KOPT-K1 (cell line): Measurements from ENCODE around the gene CXCR6.
A peak's percentile ranks its signal among the peaks of the same experiment; 100 is the strongest.

Experiments used
- H3K27ac ChIP-seq: fragments of 200-600 bp; sonication (generic); 2 replicates; pipeline ENCODE4 v1.5.1; 2016; ENCODE audit warnings: antibody characterized with exemption, mild to moderate bottlenecking, low read depth, low read length; ENCODE audit not compliant: poor library complexity, severe bottlenecking
- H3K36me3 ChIP-seq: fragments of 200-600 bp; sonication (generic); 2 replicates; pipeline ENCODE4 v1.5.1; 2017; ENCODE audit warnings: antibody characterized with exemption, mild to moderate bottlenecking, low read length, moderate library complexity; ENCODE audit not compliant: insufficient read depth
- H3K9me3 ChIP-seq: fragments of 200-600 bp; sonication (generic); 2 replicates; pipeline ENCODE4 v1.5.1; 2017; ENCODE audit warnings: antibody characterized with exemption, low read length, mild to moderate bottlenecking; ENCODE audit not compliant: insufficient read depth, poor library complexity, severe bottlenecking

The CXCR6 gene

DNA sequence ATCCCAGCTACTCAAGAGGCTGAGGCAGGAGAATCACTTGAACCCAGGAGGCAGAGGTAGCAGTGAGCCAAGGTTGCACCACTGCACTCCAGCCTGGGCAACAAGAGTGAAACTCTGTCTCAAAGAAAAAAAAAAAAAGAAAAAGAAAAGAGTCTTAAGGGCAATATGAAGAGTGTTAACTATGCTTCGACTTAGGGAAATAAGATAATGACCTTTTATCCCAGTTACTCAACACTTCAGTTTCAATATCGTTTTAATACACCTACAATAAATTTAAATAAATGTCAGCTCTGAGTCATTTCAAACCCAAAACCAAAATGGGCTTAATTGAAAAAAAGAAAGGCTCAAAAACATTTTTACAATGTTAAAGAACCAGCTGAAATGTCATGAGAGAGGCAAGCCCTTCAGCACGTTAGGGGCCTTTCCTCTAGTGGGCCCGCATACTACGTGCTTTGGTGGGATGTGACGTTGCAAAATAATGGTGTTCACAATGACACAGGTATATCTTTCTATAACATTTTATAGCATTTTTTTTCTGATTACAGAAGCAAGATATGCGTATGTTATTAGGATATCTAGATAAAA is 37.1 kb downstream of the CXCR6 start:
- H3K36me3 ChIP-seq, result peaks cover 72% of the 10 kb centered on the region
- no peaks in the 10 kb centered on the region for H3K9me3 ChIP-seq
- H3K27ac ChIP-seq, result peak overlapping the region; percentile 93

DNA sequence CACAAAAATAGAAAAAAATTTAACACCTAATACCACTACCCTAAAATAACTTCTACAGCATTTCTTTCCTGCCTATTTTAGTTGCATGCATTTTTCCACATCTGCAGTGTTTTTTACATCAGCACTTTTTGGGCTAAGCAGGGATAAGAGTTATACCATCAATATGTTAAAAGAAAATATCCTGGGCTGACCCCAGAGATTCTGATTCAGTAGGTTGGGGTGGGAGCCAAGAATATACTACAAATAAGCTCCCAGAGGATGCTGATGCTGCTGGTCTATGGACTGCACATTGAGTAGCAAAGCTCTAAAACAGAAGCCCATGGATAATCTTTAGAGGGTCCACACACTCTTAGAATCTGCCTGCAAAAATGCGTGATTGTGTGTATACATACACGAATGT is 37.6 kb downstream of the CXCR6 start:
- H3K9me3 ChIP-seq, result no peaks in the 10 kb centered on the region
- H3K27ac ChIP-seq, result peak overlapping the region; percentile 93
- peaks cover 67% of the 10 kb centered on the region for H3K36me3 ChIP-seq

DNA sequence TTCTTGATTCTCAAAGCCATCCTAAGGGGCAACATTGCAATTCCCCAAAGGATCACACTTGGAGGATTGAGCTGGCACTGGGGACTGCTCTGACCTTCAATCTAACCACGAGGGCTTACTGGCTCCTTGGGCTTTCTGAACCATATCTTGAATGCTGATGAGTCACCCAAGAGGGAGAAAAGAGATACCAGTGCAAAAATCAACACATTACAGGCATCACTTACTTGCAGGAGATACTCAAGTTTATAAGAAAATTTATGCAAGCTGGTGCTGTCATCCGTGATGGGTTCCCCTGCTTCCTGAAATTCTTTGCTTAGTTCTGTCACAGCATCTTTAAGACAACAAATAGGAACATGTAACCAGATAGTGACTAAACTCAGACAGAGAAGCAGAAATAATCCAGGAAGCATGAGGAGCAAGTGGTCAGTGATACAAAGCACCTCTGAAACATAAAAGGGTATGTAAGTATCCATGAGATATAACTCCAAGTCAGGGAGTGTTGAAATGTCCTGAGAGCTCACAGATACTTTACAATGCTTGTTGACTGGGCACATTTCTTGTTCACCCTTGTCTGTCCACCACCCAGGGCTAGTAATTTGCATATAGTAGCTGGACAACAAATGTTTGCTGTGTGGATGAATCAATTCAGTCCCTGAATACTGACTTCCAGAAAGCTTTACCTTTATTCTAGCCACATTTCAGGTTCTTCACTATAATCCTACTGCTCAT is 38.2 kb downstream of the CXCR6 start:
- Histone ChIP-seq H3K9me3 (no peaks in the 10 kb centered on the region), H3K36me3 (peaks cover 65% of the 10 kb centered on the region), H3K27ac (peak overlapping the region; percentile 93)

DNA sequence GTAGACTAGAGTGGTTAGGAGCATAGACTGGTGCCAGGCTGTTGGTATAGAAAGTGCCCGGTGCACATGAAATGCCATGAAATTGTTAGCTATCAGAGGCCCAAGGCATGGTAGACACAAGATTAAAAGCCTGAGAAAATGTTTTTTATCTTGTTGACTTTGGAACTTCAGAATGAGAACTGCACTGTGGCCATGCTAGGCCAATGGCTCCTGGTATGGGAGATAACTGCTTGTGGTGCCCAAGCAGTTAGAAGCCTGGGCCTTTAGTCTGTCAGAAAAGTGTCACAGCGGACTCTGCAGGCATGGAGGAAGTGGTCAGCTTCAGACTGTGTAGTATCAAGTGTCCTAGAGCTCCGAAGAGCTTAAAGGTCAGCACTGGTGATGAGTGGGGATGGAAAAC is 40.5 kb downstream of the CXCR6 start:
- H3K36me3 ChIP-seq, result peaks cover 73% of the 10 kb centered on the region
- H3K27ac ChIP-seq, result peak overlapping the region; percentile 7
- no peaks in the 10 kb centered on the region for H3K9me3 ChIP-seq

DNA sequence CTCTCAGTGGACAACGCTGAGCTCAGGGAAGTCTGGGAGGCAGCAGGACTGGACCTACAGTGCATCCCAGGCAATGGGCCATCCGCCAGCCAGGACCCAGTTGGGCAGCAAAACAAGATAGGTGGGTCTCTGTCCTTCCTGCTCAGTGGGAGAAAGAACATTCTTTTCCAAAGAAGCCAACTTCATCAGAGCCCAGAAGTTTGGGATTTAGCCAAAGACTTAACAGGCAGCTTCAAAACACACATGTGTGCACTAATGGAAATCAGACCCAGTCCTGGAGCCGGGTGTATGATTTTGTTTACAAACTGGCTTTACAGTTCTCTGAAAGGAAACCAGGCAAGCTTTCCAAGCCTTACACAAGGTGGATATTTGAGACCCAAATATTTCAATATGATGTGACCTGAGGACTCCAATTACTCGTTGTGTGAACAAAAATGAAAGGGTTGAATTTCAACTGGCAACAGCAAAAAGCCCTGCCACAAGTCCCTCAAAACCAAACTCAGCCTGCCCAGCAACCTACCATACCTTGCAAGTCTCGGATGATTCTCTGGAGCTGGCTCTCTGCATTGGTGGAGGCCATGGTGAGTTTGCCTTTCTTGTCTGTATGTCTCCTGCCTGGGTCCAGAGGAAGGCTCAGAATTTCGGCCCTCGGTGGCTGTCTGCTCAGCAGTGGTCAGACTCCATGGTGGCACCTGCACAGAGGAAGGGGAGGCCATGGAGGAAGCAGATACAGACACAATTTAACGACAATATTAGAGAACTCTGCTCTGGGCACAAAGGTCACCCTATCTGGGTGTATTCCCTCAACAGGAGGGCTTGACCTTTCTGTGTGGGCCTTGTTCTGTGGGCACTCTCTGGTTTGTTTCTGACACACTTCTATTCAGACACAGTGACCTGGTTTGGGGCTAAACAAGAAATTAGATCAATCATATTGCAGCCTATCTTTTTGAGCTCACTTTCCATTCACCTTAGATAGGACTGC is 41.4 kb downstream of the CXCR6 start:
- Histone ChIP-seq H3K27ac (peak overlapping the region; percentile 2), H3K9me3 (no peaks in the 10 kb centered on the region), H3K36me3 (peaks cover 71% of the 10 kb centered on the region)

DNA sequence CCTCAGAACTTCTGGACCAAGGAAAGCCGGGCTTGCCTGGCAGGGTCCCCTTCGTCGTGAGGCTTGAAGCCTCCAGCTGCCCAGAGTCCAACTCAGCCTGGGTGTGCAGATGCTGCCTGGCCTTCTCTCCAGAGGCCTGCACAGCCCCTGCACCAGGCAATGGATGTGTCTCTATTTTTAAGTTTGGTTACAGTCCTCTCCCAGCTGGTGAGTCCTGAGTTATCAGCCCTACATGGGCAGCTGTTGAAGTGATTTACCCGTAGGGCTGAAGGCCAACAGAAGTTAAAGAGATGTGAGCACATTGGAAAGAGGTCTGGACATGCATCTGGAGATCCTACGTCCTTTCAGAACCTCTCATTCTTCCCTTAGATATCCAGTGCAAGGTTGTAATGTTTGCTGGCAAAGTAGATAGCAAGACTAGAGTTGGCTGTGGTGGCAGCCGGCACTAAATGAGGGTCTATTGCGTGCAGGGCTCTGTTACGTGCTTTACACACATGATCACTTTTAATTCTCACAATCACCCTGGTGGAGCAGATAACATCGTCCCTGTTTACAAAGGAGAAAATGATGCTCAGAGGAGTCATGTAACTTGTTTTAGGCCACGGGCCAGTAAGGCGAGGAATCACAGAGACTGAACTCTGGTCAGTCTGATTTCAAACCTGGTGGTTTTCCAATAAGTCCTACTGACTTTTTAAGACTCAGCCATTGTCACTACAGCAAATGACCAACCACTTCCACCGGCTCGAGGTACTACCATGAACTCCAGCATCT is 42.5 kb downstream of the CXCR6 start:
- Histone ChIP-seq H3K9me3 (no peaks in the 10 kb centered on the region), H3K36me3 (peaks cover 64% of the 10 kb centered on the region), H3K27ac (no peak overlapping the region)

DNA sequence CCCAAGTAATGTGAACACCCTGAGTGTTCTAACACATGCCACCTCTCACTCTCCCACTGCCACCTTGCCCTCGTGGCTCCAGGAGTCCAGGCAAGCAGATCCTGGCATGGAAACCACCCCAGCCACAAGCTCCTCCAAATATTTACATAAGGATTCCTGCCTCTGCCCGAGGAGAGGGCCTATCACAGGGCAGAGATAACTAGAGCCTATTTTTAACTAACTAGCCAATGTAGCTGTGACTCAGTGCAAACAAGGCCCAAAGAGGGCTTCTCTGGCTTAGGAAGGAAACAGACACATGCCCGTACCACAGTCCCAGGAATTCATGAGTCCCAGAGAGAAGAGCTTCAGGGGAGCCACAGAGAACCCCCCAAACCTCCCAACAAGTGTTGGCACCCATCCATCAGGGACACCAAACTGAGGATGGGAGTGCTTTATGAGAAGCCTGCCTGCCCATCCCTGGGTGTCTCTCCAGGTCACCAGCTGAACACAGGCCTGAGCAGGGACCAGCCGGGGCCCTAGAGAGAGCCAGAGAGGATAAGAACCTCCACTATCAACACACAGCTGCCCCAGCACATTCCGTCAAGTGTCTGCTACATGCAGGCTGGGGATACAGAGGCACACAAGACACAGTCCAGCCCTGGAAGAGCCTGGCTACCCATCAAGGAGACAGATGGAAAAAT is 43.2 kb downstream of the CXCR6 start:
- peaks cover 60% of the 10 kb centered on the region for H3K36me3 ChIP-seq
- H3K9me3 ChIP-seq, result no peaks in the 10 kb centered on the region
- peak overlapping the region; percentile 4 for H3K27ac ChIP-seq

DNA sequence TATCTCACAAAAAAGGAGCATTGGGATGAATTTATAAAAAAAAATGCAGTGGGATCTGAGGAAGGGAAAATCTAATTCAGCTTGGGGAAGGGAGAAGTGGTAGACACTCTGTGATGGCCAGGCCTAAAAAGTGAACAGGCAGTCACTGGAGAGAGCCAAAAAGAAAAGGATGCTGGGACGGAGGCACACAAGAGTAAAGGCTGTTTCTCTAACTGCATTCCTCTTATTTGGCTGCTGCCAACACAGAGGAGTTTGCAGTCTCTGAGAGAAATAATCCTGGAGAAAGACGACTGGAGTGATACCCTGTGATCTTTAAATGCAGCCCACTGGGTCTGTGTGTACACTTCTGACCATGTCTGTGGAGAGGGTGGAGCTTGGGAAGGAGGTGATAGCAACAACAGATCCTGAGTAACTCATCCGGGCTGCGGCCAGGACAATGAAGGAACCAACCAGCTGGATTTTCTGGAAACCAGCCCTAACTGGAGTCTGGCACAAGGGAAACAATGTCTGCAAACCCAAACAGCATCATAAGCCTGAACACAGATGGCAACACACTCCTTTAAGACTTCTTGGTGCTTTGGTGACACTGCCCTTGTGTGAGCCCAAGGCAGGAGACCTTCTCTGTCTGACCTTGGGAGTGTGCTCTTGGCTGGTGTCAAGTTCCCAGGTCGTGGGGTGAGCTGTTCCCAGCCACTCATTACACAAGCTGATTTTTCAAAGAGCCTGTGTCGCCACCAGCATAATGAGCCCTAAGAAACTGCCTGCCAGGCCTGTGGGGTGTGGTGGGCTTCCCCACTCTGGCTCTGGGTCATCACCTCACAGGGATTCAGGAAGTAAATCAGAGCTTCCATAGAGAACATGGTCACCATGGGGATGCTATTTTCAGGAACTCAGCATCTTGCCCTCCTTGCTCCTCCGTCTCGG is 44.4 kb downstream of the CXCR6 start:
- Histone ChIP-seq H3K36me3 (peaks cover 51% of the 10 kb centered on the region), H3K27ac (peak overlapping the region; percentile 29), H3K9me3 (no peaks in the 10 kb centered on the region)

DNA sequence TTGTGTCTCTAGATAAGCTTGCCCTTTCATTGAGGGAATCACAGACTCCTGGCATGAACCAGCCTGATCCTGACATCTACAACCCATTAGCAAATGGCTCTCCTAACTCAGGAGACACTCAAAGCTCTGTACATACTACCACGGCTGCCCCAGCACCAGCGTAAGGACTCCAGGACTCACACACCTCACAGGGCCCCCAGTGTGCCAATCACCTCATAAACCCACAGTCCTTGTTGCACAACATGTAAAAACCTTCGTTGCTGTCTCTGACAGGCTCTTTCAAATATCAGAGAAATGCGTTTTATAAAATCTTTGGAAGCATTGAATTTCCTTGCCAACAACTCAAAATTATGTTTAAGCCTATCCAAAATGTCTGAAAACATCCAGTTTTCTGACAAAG is 45.1 kb downstream of the CXCR6 start:
- Histone ChIP-seq H3K27ac (peak overlapping the region; percentile 29), H3K9me3 (no peaks in the 10 kb centered on the region), H3K36me3 (peaks cover 44% of the 10 kb centered on the region)

DNA sequence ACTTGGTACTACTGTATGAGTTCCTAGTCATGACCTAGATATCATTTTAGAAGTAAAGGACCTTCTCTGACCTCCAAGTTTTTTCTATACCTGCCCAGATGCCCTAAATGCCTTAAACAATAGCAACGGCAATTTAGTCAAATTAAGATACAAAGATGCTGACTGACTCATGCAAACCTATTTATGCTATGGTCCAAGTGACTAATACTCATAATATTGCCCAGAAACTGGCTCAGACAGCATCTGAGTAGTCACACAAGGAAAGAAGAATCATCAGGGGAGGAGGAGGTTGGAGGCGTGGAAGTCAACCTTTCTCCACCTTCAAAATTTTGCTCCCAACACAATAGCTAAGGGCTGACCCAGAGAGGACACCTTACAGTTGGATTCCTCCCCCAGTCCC is 45.5 kb downstream of the CXCR6 start:
- Histone ChIP-seq H3K36me3 (peaks cover 39% of the 10 kb centered on the region), H3K27ac (no peak overlapping the region), H3K9me3 (no peaks in the 10 kb centered on the region)

DNA sequence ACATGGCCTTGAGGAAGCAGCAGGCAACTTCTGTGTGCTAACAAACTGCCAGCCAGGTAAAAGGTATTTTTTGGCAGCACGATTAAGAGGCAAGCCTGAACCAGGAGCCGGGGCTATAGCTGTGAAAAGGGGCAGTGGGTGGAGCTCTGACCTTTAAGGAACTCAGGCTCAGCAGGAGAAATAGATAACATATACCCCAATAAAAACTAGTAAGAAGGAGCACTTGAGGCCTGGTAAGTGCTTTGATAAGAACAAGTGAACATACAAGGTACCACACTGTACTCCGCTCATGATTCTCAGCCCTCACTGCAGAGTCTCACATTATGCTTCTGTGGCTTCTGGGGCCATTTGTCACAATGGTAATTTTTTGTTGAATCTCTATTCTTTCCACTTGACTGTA is 46.9 kb downstream of the CXCR6 start:
- Histone ChIP-seq H3K36me3 (peaks cover 26% of the 10 kb centered on the region), H3K27ac (peak overlapping the region; percentile 19), H3K9me3 (no peaks in the 10 kb centered on the region)

DNA sequence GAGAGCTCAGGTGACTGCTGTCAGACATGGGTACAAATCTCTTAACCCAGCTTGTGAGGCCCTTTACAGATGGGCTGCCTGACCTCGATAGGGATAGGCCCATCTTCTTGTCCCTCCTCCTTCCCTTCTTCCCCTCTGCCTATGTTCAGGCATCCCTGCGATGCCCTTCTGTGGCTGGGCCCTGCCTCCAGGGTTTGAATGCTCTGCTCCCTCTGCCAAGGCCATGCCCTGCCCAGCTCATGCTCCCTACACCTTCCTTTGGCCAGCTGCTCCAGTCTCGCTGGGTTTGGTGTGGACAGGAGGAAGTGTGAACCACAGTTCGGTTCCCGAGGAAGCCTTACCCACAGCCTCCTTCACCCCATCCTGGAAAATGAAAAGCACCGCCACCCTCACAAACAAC is 48.1 kb downstream of the CXCR6 start:
- Histone ChIP-seq H3K36me3 (peaks cover 24% of the 10 kb centered on the region; the same call in 1 of the 2 replicates), H3K27ac (peak overlapping the region; percentile 26), H3K9me3 (no peaks in the 10 kb centered on the region)

DNA sequence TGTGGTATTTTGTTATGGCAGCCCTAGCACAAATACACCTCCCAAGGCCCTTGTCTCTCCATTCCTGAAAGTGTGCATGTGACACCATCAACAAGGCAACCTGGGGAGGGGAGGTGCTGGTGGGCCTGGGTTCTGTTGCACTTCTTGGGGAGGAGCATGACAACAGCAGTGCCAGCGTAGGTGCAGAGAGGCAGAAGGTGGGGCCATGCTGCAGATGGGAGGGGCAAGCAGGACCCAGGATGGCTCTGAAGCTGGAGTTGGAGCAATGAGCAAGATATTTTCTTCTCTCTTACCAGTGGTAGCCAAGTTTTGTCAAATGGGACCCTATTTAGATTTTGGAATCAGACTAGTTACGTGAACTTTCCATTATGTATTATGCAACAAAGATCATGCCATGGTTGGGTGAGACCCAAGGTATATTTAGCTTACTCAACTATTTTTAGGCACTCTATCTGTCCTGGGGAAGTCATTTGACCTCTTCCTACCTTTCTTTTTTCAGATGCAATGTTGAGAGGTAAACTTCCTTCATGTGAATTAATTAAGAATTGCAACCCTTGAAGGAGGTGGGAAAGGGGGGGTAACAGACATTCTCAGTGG is 49.0 kb downstream of the CXCR6 start:
- H3K9me3 ChIP-seq, result no peaks in the 10 kb centered on the region
- peaks cover 23% of the 10 kb centered on the region; the same call in 1 of the 2 replicates for H3K36me3 ChIP-seq
- H3K27ac ChIP-seq, result peak overlapping the region; percentile 90
